Measurements from ENCODE around the gene USP53. TPM values are rescaled to one million over a fixed set of nuclear protein-coding genes. Genes with fewer than 3 reads are reported as not detected.
A peak's percentile ranks its signal among the peaks of the same experiment; 100 is the strongest.

The USP53 gene
- total and polyA plus RNA-seq, 2 donors (not counting 3 experiments of a cell fraction or from before 2014, with no cell fraction given), result 7.8 to 22.8 TPM

- Histone ChIP-seq H3K4me2 (ENCODE audit: insufficient read depth, low read length) (peak overlapping the region; percentile 95), H4K20me1 (replicated peaks; ENCODE audit: control insufficient read depth, extremely low read depth, insufficient read depth, low read length) (no peaks in the 10 kb centered on the region), H3K9me3 (replicated peaks; ENCODE audit: control insufficient read depth, insufficient read depth, low read length) (no peaks in the 10 kb centered on the region), H3K9me1 (replicated peaks; ENCODE audit: control insufficient read depth, extremely low read depth, insufficient read depth, low read length) (no peaks in the 10 kb centered on the region), H3K4me3 (replicated peaks in 1 of 3; ENCODE audit: insufficient read depth in 1 of 3, low read depth in 1 of 3, low read length in 3 of 3) (peak overlapping the region in 2 of 3 experiments; percentile 38 to 64), H3K4me1 (ENCODE audit: control insufficient read depth, extremely low read depth, insufficient read depth, low read length) (peaks cover 57% of the 10 kb centered on the region), H3K9ac (replicated peaks; ENCODE audit: extremely low read depth, insufficient read depth, low read length) (peak overlapping the region; percentile 60), H3K79me2 (ENCODE audit: control insufficient read depth, insufficient read depth, low read length) (peaks cover 24% of the 10 kb centered on the region), H2AFZ (ENCODE audit: low read depth, low read length) (peak overlapping the region; percentile 53), H3K27me3 (ENCODE audit: control insufficient read depth in 2 of 2, insufficient read depth in 2 of 2, low read length in 2 of 2) (no peaks in the 10 kb centered on the region), H3K27ac (ENCODE audit: insufficient read depth, low read depth, low read length) (peak overlapping the region; percentile 48), H3K36me3 (ENCODE audit: control insufficient read depth in 2 of 2, extremely low read depth in 1 of 2, insufficient read depth in 2 of 2, low read length in 2 of 2) (peaks cover 0 to 2% of the 10 kb centered on the region in 2 experiments)
- dilution Hi-C loops (cut with MboI; ENCODE audit: extremely low pct_ligation_motif_present, low sequenced_read_pairs) (no loop called here), intact Hi-C loops (cut with micrococcal nuclease) (loop anchor here (1.0 to 10.0 kb wide), 3 partner anchors 53 to 520 kb away; no protein-coding TSS in a partner anchor)
- DNase-seq (ENCODE audit: low read depth, low spot score) (peak; percentile 64), FAIRE-seq (peak; percentile 31)
- no peak for TF ChIP-seq POLR2AphosphoS5 (IDR thresholded peaks at IDR 0.05; ENCODE audit: insufficient read depth, low read depth, low read length)
- no peak for TF ChIP-seq CTCF (IDR thresholded peaks at IDR 0.05; ENCODE audit: extremely low read depth in 1 of 2, insufficient read depth in 1 of 2, low read depth in 1 of 2, low read length in 2 of 2)
- TF ChIP-seq FOS (IDR thresholded peaks at IDR 0.05; ENCODE audit: borderline replicate concordance, insufficient read depth, low read length), result no peak
- no peak for TF ChIP-seq POLR2A (IDR thresholded peaks at IDR 0.05; ENCODE audit: low read depth, low read length)
- no peak for TF ChIP-seq EZH2 (IDR thresholded peaks at IDR 0.05; ENCODE audit: borderline replicate concordance, low read depth, low read length, severe bottlenecking)
- TF ChIP-seq JUN (IDR thresholded peaks at IDR 0.05; ENCODE audit: borderline replicate concordance, insufficient read depth, insufficient read length, low read depth), result no peak
- TF ChIP-seq MAX (IDR thresholded peaks at IDR 0.05; ENCODE audit: insufficient read depth, insufficient read length), result no peak
- TF ChIP-seq MYC (IDR thresholded peaks at IDR 0.05; ENCODE audit: low read depth, low read length), result no peak
- no peak for TF ChIP-seq GATA2 (IDR thresholded peaks at IDR 0.05; ENCODE audit: insufficient read depth, insufficient read length, low read depth, low read length)
- BruUV-seq (replicated peaks), result no TSS peak
- ChIA-PET POLR2A (no interaction called here), CTCF (interaction anchor here (0.6 to 1.8 kb wide), 3 partner anchors 72 to 243 kb away, joined by 4 to 7 read pairs (median 5); partner anchors contain the start of gene USP53)
These were observed 72.6 kb downstream of the USP53 start for GRCh38 chr4:119284876-119285780.
